Anterior cingulate cortex (tissue), 58 donors: ENCODE results near the gene PGAP6.
"Not testable (repeated sequence)": the region's sequence is repeated elsewhere in the genome, so short reads cannot be mapped to it uniquely, and the experiment has no call there.

Experiments used
- DNase-seq, 58 donors: peaks; one replicate each; lab custom pipeline; 2025; lab: John Stamatoyannopoulos, UW

Gene PGAP6

GRCh38 chr16:379961-380761 is 1.6 kb downstream of the PGAP6 start:
- no peak for DNase-seq

GRCh38 chr16:379183-379960 is 2.4 kb downstream of the PGAP6 start:
- DNase-seq, result no peak

GRCh38 chr16:378821-379182 is 3.0 kb downstream of the PGAP6 start:
- no peak for DNase-seq

- not testable (repeated sequence) for DNase-seq
Observed at GRCh38 chr16:378113-378820, 3.5 kb downstream of the PGAP6 start.

DNA sequence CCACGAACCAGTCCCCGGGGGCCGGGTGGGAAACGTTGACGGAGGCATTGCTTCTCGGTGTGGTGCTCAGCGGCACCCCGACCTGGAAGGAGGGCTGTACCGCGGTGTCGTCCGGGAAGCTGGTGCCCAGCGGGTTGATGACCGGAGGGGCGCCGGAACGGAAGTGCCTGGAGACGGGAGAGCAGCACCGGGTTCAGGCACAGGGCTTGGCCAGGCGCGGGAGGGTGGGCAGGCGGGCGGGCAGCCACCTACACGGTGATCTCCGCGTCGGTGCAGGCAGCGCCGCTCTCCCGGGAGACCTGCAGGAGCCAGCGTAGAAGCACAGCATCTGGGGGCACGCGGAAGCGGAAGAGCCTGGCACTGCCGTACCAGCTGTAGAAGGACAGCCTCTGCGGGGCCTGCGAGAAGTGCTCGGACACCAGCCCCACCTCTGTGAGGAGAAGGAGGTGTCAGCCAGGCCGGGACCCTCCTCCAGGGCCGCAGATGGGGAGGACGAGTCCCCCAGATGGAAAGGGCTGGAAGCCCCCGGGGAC is 4.3 kb downstream of the PGAP6 start:
- DNase-seq, result no peak

- DNase-seq, result no peak
Observed at GRCh38 chr16:376817-377418, 4.9 kb downstream of the PGAP6 start.

DNA sequence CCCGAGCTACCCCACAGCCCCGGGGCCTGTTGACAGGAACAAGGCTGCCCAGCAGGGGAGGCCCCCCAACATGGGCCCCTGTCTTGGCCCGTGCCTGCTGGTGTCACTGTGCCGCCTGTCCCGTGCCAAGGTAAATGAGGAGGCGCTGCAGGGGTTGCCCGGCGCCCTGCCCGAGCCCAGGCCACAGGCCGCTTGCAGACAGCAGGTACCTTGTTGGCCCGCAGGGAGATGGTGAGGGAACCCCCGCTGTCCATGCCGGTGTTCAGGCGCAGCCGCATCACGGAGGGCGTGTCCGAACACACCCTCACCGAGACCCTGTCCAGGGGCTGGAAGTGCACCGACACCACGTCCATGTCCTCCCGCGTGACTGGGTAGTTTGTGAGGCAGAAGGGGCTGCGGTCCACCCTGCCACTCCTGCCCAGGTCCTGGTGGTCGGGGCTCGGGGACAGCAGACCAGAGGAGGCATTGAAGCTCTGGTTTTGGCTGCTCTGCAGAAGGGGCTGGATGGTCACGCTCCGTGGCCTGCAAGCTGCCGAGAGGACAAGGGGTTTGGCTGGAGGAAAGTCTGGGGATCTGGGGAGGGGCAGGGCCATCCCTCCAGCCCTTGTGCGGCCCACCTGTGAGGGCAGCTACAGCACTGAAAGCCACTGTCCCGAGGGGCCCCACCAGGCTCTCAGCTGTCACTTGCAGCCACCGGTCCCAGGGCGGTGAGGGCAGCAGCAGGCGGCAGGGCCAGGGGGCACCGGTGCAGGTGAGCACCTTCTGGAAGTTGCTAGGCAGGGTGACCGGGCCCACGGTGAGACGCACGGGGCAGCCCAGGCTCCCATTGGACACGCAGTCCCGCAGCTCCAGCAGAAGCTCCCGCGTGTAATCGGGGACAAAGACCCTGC is 5.6 kb downstream of the PGAP6 start:
- no peak for DNase-seq

GRCh38 chr16:375212-375611 is 6.6 kb downstream of the PGAP6 start:
- DNase-seq, result no peak

DNA sequence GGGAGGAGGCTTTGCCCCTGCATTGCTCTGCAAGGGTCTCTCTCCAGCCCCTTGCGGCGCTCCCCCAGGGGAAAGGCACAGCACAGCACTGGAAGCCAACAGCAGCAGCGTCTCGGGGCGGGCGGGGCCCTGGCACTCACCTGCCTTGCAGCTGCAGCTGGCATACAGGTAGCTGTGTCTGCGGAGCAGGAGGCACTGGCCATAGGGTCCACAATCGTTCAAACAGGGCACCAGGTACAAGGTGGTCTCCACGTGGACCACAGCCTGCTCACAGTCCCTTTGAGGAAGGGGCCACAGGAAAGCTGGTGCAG is 7.2 kb downstream of the PGAP6 start:
- DNase-seq, result no peak

- DNase-seq, result no peak
Observed at GRCh38 chr16:373848-374615, 7.7 kb downstream of the PGAP6 start.

DNA sequence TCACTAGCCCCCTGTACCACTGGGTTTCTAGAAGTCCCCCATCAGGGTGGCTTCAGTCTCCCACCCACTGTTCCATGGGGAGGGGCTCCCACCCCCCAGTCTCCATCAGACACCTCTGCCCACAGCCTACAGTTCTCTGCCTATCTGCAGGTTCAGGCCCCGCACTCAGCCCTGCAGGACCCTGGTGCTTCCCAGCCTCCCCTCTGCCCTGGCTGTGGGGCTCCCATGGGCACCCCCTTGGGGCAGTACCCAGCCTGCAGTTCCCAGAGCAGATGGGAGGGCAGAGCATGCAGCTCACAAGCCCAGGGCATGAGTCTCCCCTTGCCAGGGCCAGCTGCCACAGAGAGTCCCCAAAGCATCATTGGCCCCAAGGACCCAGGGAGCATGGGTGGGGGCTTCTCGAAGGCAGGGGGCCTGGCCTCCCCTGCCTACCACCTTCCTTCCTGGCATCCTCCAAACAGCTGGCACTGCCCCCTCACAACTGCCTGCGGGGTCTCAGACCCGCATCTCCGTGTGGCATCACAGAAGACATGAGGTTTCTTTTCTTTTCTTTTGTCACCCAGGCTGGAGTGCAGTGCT is 8.7 kb downstream of the PGAP6 start:
- no peak for DNase-seq

DNA sequence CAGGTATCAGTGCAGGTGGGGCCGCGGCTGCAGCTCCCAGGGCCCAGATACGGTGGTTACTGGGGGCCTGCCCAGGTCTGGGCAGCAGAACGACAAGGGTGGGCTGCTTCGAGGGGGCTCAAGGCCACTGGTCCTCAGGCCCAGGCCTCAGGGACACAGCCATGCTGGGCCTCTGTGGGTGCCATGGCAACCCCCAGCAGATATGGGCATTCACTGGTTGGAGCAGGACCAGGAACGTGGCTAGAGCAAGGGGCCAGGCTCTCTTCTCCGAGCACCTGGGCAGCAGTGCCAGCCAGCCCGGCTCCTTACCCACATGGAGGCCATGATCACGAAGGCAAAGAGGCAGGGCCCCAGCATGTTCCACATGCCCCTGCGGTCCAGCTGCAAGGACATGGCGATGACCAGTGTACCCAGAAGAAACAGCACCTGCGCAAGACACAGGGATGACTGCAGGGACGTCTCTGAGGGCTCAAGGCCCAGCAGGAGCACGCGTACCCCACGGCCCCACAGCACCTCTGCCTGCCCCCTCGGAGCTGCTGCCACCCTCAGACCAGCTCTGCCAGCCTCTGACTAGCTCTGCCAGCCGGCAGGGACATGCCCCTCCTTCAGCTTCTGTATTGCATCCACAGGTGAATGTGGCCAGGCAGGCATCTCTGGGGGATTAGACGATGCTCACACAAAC is 9.3 kb downstream of the PGAP6 start:
- DNase-seq, result no peak

GRCh38 chr16:371515-372301 is 10.1 kb downstream of the PGAP6 start:
- no peak for DNase-seq

DNA sequence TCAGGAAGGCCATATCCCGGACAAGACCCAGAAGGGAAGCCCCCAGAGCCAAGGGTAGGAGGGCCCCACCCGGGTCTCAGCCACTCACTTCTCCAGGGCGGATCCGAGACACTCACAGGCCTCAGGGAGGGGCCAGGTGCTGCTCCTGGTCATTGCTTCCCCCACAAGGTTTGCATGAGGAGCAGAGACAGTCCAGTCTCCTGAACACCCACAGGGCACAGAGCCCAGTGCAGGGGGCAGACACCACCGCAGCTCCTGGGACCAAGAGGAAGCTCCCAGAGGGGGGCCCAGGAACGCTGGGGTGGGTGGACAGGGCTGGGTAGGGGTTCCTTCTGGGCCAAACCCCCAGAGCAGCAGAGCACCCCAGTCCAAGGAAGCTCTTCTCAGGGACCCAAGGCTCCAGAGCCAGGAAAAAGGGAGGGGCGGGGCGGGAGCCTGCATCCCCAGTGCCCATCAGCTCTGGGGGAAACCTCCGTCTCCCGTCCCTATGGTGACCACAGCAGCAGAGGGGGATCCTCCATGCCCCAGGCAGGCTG is 10.7 kb downstream of the PGAP6 start:
- no peak for DNase-seq

DNA sequence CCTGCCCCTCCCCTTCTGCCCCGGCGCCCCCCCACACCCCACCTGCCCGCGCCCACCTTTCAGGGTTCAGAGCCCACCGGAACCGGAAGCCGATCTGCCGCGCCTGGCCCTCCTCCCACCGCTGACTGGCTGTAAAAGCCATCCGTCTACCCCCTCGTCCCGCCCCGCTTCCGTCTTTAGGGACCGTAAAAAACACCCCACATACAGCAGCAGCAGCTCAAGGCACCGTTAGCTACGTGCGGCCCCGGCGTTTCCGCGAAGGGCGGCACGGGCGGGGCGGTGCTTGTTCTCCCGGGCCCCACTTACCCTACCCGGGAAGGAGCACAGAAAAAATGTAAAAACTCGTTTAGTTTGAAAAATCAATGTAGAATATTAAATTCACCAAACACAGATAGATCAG is 11.3 kb downstream of the PGAP6 start, which contains the start of gene MRPL28:
Gene MRPL28, minus strand, starts transcription at position 96 of the 400 bp plus-strand sequence. CDS start 320 bp downstream, outside the sequence.
- peak; percentile 48 to 96 (median 88) for DNase-seq

DNA sequence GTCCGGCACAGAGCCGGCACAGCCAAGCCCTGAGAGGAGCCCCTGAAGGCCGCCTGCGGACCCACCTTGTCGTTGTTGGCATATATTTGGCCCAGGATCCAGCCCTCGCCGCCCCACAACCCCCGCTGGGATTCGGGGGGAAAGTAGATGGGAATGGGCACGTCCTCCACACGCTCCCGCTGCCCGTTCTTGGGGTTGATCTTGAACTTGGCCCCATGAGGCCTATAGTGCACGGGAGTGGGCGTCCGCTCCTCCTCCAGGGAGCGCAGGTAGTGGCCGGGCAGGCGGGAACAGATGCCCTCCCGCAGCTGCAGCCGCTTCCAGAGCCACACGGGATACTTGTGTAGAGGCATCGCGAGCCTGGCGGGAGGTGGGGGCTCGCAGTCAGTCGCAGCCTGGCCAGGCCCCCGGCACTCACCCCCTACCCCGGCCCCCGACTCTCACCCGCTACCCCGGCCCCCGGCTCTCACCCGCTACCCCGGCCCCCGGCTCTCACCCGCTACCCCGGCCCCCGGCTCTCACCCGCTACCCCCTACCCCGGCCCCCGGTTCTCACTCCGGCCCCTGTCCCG is 11.8 kb downstream of the PGAP6 start:
- no peak for DNase-seq
